Measurements from ENCODE around the gene PCK2. TPM values are rescaled to one million over a fixed set of nuclear protein-coding genes. Genes with fewer than 3 reads are reported as not detected.

Gene PCK2
- total RNA-seq, 1 experiment from 2014 or later, result 16.8 TPM

- Histone ChIP-seq H3K27me3 (replicated peaks; ENCODE audit: insufficient read depth, low read depth, low read length, poor library complexity) (no peaks in the 10 kb centered on the region), H3K9me3 (ENCODE audit: low read depth, low read length, poor library complexity, severe bottlenecking) (no peaks in the 10 kb centered on the region), H3K4me3 (ENCODE audit: low read depth, low read length, poor library complexity, severe bottlenecking) (peak overlapping the region; percentile 82), H3K27ac (ENCODE audit: low read depth, low read length, poor library complexity, severe bottlenecking) (peak overlapping the region; percentile 99), H3K4me1 (ENCODE audit: insufficient read depth, low read length, poor library complexity, severe bottlenecking) (peaks cover 14% of the 10 kb centered on the region), H3K36me3 (ENCODE audit: insufficient read depth, low read length, poor library complexity, severe bottlenecking) (peaks cover 9% of the 10 kb centered on the region)
- TF ChIP-seq EZH2 (IDR thresholded peaks at IDR 0.05; ENCODE audit: borderline replicate concordance, low read depth, low read length, poor library complexity, severe bottlenecking), result no peak
- TF ChIP-seq CTCF (conservative IDR thresholded peaks at IDR 0.05; ENCODE audit: low read depth, low read length), result no peak
- POLR2A ChIA-PET (ENCODE audit: low non-redundant PET), result interaction anchor here (2.0 kb wide), 1 partner anchor 19 kb away, joined by 13 read pairs; the partner anchor contains the start of gene PCK2
- CTCF ChIA-PET, result interaction anchor here (1.8 kb wide), 1 partner anchor 48 kb away, joined by 6 read pairs; the partner anchor contains the start of gene IRF9
- TSS peak; percentile 78 for BruUV-seq (replicated peaks)
- no peak for DNase-seq (ENCODE audit: low spot score)
- intact Hi-C loops (cut with micrococcal nuclease; ENCODE audit: unreplicated experiment), result no loop called here
Measured at GRCh38 chr14:24113379-24113800, 19.3 kb downstream of the PCK2 start.

- H3K27ac ChIP-seq (ENCODE audit: low read depth, low read length, poor library complexity, severe bottlenecking), result peak overlapping the region; percentile 99
- H3K4me1 ChIP-seq (ENCODE audit: insufficient read depth, low read length, poor library complexity, severe bottlenecking), result peaks cover 14% of the 10 kb centered on the region
- peak overlapping the region; percentile 82 for H3K4me3 ChIP-seq (ENCODE audit: low read depth, low read length, poor library complexity, severe bottlenecking)
- H3K36me3 ChIP-seq (ENCODE audit: insufficient read depth, low read length, poor library complexity, severe bottlenecking), result peaks cover 15% of the 10 kb centered on the region
- peak; percentile 92 for DNase-seq (ENCODE audit: low spot score)
- POLR2A ChIA-PET (ENCODE audit: low non-redundant PET), result interaction anchor here (0.5 to 2.0 kb wide), 5 partner anchors 8 to 158 kb away, joined by 3 to 13 read pairs (median 4); partner anchors contain the start of genes PCK2 and RABGGTA
- CTCF ChIA-PET, result interaction anchor here (1.2 to 1.8 kb wide), 2 partner anchors 47 to 55 kb away, joined by 3 to 6 read pairs; partner anchors contain the start of gene IRF9
- no peak for TF ChIP-seq EZH2 (IDR thresholded peaks at IDR 0.05; ENCODE audit: borderline replicate concordance, low read depth, low read length, poor library complexity, severe bottlenecking)
- no peak for TF ChIP-seq CTCF (conservative IDR thresholded peaks at IDR 0.05; ENCODE audit: low read depth, low read length)
- intact Hi-C loops (cut with micrococcal nuclease; ENCODE audit: unreplicated experiment), result loop anchor here (2.0 kb wide), 1 partner anchor 27 kb away; the partner anchor contains the start of gene EMC9
- no peaks in the 10 kb centered on the region for H3K9me3 ChIP-seq (ENCODE audit: low read depth, low read length, poor library complexity, severe bottlenecking)
- no TSS peak for BruUV-seq (replicated peaks)
- H3K27me3 ChIP-seq (replicated peaks; ENCODE audit: insufficient read depth, low read depth, low read length, poor library complexity), result no peaks in the 10 kb centered on the region
Measured at GRCh38 chr14:24113801-24114531, 19.9 kb downstream of the PCK2 start.

GRCh38 chr14:24114532-24115421 is 20.7 kb downstream of the PCK2 start, which contains the start of the genes DCAF11 and NRL:
TSS of gene DCAF11 (plus strand) at chr14:24114777. CDS start at chr14:24115595, 818 bp downstream.
TSS of gene NRL (minus strand) at chr14:24114949. CDS start at chr14:24082848, 32,101 bp downstream.
- intact Hi-C loops (cut with micrococcal nuclease; ENCODE audit: unreplicated experiment), result loop anchor here (2.0 kb wide), 1 partner anchor 26 kb away; the partner anchor contains the start of gene EMC9
- CTCF ChIA-PET, result interaction anchor here (1.2 to 1.8 kb wide), 2 partner anchors 46 to 56 kb away, joined by 3 to 6 read pairs; partner anchors contain the start of gene IRF9
- peaks cover 14% of the 10 kb centered on the region for H3K4me1 ChIP-seq (ENCODE audit: insufficient read depth, low read length, poor library complexity, severe bottlenecking)
- TF ChIP-seq CTCF (conservative IDR thresholded peaks at IDR 0.05; ENCODE audit: low read depth, low read length), result no peak
- no peak for TF ChIP-seq EZH2 (IDR thresholded peaks at IDR 0.05; ENCODE audit: borderline replicate concordance, low read depth, low read length, poor library complexity, severe bottlenecking)
- peak within 1 kb of the TSS; percentile 99 for H3K27ac ChIP-seq (ENCODE audit: low read depth, low read length, poor library complexity, severe bottlenecking)
- peak; percentile 100 for DNase-seq (ENCODE audit: low spot score)
- H3K4me3 ChIP-seq (ENCODE audit: low read depth, low read length, poor library complexity, severe bottlenecking), result peak within 1 kb of the TSS; percentile 82
- no peaks in the 10 kb centered on the region for H3K27me3 ChIP-seq (replicated peaks; ENCODE audit: insufficient read depth, low read depth, low read length, poor library complexity)
- POLR2A ChIA-PET (ENCODE audit: low non-redundant PET), result interaction anchor here (0.5 to 2.0 kb wide), 8 partner anchors 9 to 157 kb away, joined by 3 to 13 read pairs (median 3); partner anchors contain the start of genes EMC9, PCK2, PSME2 and RABGGTA
- H3K36me3 ChIP-seq (ENCODE audit: insufficient read depth, low read length, poor library complexity, severe bottlenecking), result peaks cover 23% of the 10 kb centered on the region
- TSS peak; percentile 64 for BruUV-seq (replicated peaks)
- H3K9me3 ChIP-seq (ENCODE audit: low read depth, low read length, poor library complexity, severe bottlenecking), result no peaks in the 10 kb centered on the region

Measured in A673 (cell line).